PFSK-1 (cell line): ENCODE measurements around the gene ITGB8.

Experiments used
- FOXP2 ChIP-seq: optimal IDR thresholded peaks from 2 replicates; pipeline ENCODE3; 2011; ENCODE audit warnings: borderline replicate concordance, control low read depth, inconsistent platforms; ENCODE audit not compliant: insufficient read depth; ENCODE audit errors: extremely low read length, extremely low read depth
- POLR2AphosphoS5 ChIP-seq: IDR thresholded peaks from 2 replicates; pipeline ENCODE4 v1.6.1; 2012; ENCODE audit warnings: low read depth, mild to moderate bottlenecking, control low read depth, low read length, moderate library complexity
- REST ChIP-seq, 2 experiments: IDR thresholded peaks; 2 replicates each; pipeline versions ENCODE4 v1.6.1 to v1.8.0; 2011 to 2012; ENCODE audit warnings: low read depth in 2 of 2, low read length in 2 of 2, control low read depth in 1 of 2, inconsistent platforms in 1 of 2, mild to moderate bottlenecking in 1 of 2, moderate library complexity in 1 of 2; ENCODE audit not compliant: insufficient read depth in 1 of 2
- SIN3A ChIP-seq: IDR thresholded peaks from 2 replicates; pipeline ENCODE4 v1.6.1; 2012; ENCODE audit warnings: mild to moderate bottlenecking, low read length, moderate library complexity, borderline replicate concordance; ENCODE audit not compliant: insufficient read depth
- TAF1 ChIP-seq: IDR thresholded peaks from 2 replicates; pipeline ENCODE4 v1.6.1; 2012; ENCODE audit warnings: low read length, control low read depth, borderline replicate concordance; ENCODE audit not compliant: insufficient read depth

- no peak for TF ChIP-seq TAF1
- no peak for TF ChIP-seq POLR2AphosphoS5
- no peak for TF ChIP-seq REST (IDR thresholded peaks at IDR 0.05; ENCODE audit: insufficient read depth in 1 of 2, low read depth in 2 of 2, low read length in 2 of 2)
- no peak for TF ChIP-seq SIN3A
- no peak for TF ChIP-seq FOXP2
Observed at GRCh38 chr7:20320322-20320721, 10.4 kb upstream of the ITGB8 start.
